Mammary epithelial cell (primary cell): Measurements from ENCODE around the gene ZNF366.

Experiments used
- CTCF ChIP-seq, 2 donors: IDR thresholded peaks in 1 of 2; conservative IDR thresholded peaks in 1 of 2; 2 replicates each; pipeline ENCODE4 v1.5.1; 2011 to 2012; ENCODE audit warnings: inconsistent platforms in 2 of 2, low read length in 2 of 2, mild to moderate bottlenecking in 2 of 2, control low read depth in 1 of 2, low read depth in 1 of 2; ENCODE audit not compliant: insufficient read depth in 1 of 2; ENCODE audit errors: extremely low read depth in 1 of 2
- EZH2 ChIP-seq: IDR thresholded peaks from 2 replicates; pipeline ENCODE4 v1.6.1; 2012; ENCODE audit warnings: low read length, inconsistent platforms, borderline replicate concordance

GRCh38 chr5:72453246-72453775, 53.9 kb downstream of the ZNF366 start:
- no peak for TF ChIP-seq CTCF (conservative IDR thresholded peaks at IDR 0.05 in 1 of 2, IDR thresholded peaks at IDR 0.05 in 1 of 2; ENCODE audit: extremely low read depth in 1 of 2, insufficient read depth in 1 of 2, low read depth in 1 of 2, low read length in 2 of 2)
- TF ChIP-seq EZH2, result no peak
